Kidney (tissue), 14 donors: Measurements from ENCODE around the gene ECD. TPM values are rescaled to one million over a fixed set of nuclear protein-coding genes. Genes with fewer than 3 reads are reported as not detected.

Experiments
- DNase-seq, 5 donors: peaks; one replicate each; pipeline ENCODE4 v3.0.0-alpha.2; 2013 to 2020
- FAIRE-seq: peaks from 2 replicates; lab custom pipeline; 2012; peaks lifted over from hg19 to GRCh38; lab: Jason Lieb, UNC
- H3K27ac ChIP-seq, 2 donors: one replicate each; pipeline ENCODE4 v1.7.0; 2013; ENCODE audit warnings: low read depth in 2 of 2, low read length in 2 of 2, inconsistent platforms in 1 of 2
- H3K27me3 ChIP-seq: one replicate; pipeline ENCODE4 v1.7.1; 2013; ENCODE audit warnings: low read length, inconsistent platforms; ENCODE audit not compliant: control insufficient read depth, insufficient read depth
- H3K36me3 ChIP-seq, 3 donors: one replicate each; pipeline versions ENCODE4 v1.7.0 to v1.7.1; 2013; ENCODE audit warnings: low read length in 3 of 3, control low read depth in 1 of 3, inconsistent platforms in 1 of 3; ENCODE audit not compliant: insufficient read depth in 3 of 3, control insufficient read depth in 2 of 3
- H3K4me1 ChIP-seq, 3 donors: one replicate each; pipeline versions ENCODE4 v1.7.0 to v1.7.1; 2013; ENCODE audit warnings: low read length in 3 of 3, inconsistent platforms in 1 of 3, low read depth in 1 of 3; ENCODE audit not compliant: control insufficient read depth in 2 of 3, insufficient read depth in 2 of 3
- H3K4me3 ChIP-seq, 3 donors: one replicate each; pipeline versions ENCODE4 v1.7.0 to v1.8.1; 2013; ENCODE audit warnings: low read length in 3 of 3, control low read depth in 1 of 3, inconsistent platforms in 1 of 3
- H3K9ac ChIP-seq, 3 donors: one replicate each; pipeline versions ENCODE4 v1.7.0 to v1.7.1; 2013; ENCODE audit warnings: low read length in 3 of 3, control low read depth in 1 of 3, inconsistent platforms in 1 of 3
- H3K9me3 ChIP-seq, 3 donors: one replicate each; pipeline versions ENCODE4 v1.7.0 to v1.7.1; 2013; ENCODE audit warnings: low read length in 3 of 3, control low read depth in 1 of 3, inconsistent platforms in 1 of 3; ENCODE audit not compliant: control insufficient read depth in 2 of 3, insufficient read depth in 1 of 3
- CTCF ChIP-seq: IDR thresholded peaks from 3 replicates; pipeline ENCODE4 v1.5.1; 2012; ENCODE audit warnings: mild to moderate bottlenecking, moderate library complexity, borderline replicate concordance; ENCODE audit not compliant: insufficient read depth; ENCODE audit errors: extremely low read depth
- intact Hi-C: fragments of 100-400 bp; cut with DNase I; formaldehyde crosslinking; loops from one replicate; pipeline ENCODE4 v1.11.1; 2022
- polyA plus RNA-seq: library from polyadenylated mRNA; stranded (reverse); fragments of 350-450 nt; fragmentation: Illumina TruSeq; extraction: RNeasy Lipid Tissue Mini Kit (QIAGEN cat#74804); gene quantifications from one replicate; pipeline ENCODE4 v1.2.3, GENCODE V29; 2014; ENCODE audit warnings: low read depth, low replicate concordance; ENCODE audit not compliant: insufficient read depth
- total RNA-seq: library from RNA; stranded (reverse); fragmentation: NEBNext Ultra II Directional; extraction: Animal tissue kit (Norgen Biotek cat#: 25700); gene quantifications from one replicate; pipeline ENCODE4 v1.2.1, GENCODE V29; 2021
- donor health status: control.
- donor health status: control.
- donor health status: control.
- donor health status: control.
- donor health status: control.
- donor health status: DM: yes; HTN: yes; CAD: no.
- donor health status: Normal renal cell carcinoma (clear cell type).

The ECD gene
- total and polyA plus RNA-seq, 2 donors from 2014 or later = 15.2 to 27.5 TPM

GRCh38 chr10:73119952-73120351, 47.9 kb downstream of the ECD start:
- FAIRE-seq = no peak
- peaks cover 0 to 10% (median 5%) of the 10 kb centered on the region in 3 donors for H3K36me3 ChIP-seq
- peak overlapping the region in 1 of 3 donors; percentile 2 for H3K9ac ChIP-seq
- H3K27me3 ChIP-seq = no peaks in the 10 kb centered on the region
- DNase-seq = no peak
- H3K27ac ChIP-seq = peak overlapping the region in 1 of 2 donors; percentile 60
- peak overlapping the region in 1 of 3 donors; percentile 15 for H3K4me3 ChIP-seq
- no peak for TF ChIP-seq CTCF
- H3K9me3 ChIP-seq = no peaks in the 10 kb centered on the region
- intact Hi-C loops = no loop called here
- H3K4me1 ChIP-seq = peaks cover 0 to 10% (median 3%) of the 10 kb centered on the region in 3 donors

DNA sequence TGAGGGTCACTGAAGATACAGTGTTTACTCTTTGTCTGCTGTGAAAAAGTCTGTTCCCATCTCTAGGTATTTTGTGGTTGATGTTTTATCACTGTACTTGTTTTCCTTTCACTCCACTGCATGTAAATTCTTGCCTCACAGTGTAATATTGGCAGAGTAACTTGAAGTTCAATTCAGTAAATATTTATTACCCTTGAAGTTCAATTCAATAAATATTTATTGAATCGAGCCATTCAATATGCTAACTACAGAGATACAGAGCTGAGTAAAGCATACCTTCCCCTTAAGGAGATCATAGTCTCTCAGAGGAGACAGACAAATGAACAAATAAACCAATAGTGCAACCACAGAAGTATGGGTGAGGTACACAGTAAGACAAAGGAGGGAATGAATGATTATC, 48.4 kb downstream of the ECD start:
- intact Hi-C loops = no loop called here
- H3K27me3 ChIP-seq = no peaks in the 10 kb centered on the region
- FAIRE-seq (no peak), DNase-seq (no peak)
- H3K9me3 ChIP-seq = no peaks in the 10 kb centered on the region
- no peak for TF ChIP-seq CTCF
- H3K27ac ChIP-seq = peak overlapping the region in 1 of 2 donors; percentile 60
- peak overlapping the region in 1 of 3 donors; percentile 2 for H3K9ac ChIP-seq
- H3K4me3 ChIP-seq = peak overlapping the region in 1 of 3 donors; percentile 15
- H3K4me1 ChIP-seq = peaks cover 0 to 10% (median 3%) of the 10 kb centered on the region in 3 donors
- peaks cover 0 to 8% (median 5%) of the 10 kb centered on the region in 3 donors for H3K36me3 ChIP-seq

- Histone ChIP-seq H3K9me3 (no peaks in the 10 kb centered on the region), H3K27ac (peak overlapping the region; percentile 71 to 73), H3K4me1 (peaks cover 0 to 14% (median 3%) of the 10 kb centered on the region in 3 donors), H3K36me3 (no peaks in the 10 kb centered on the region), H3K27me3 (no peaks in the 10 kb centered on the region), H3K9ac (no peak overlapping the region), H3K4me3 (no peak overlapping the region)
- no peak for FAIRE-seq
- intact Hi-C loops = no loop called here
- DNase-seq = no peak
- TF ChIP-seq CTCF = no peak
These were observed 49.6 kb downstream of the ECD start for GRCh38 chr10:73117976-73118743.
